ENCODE measurements around the gene STAT4. TPM values are rescaled to one million over a fixed set of nuclear protein-coding genes. Genes with fewer than 3 reads are reported as not detected.

STAT4 gene
- total RNA-seq, 1 donor from 2014 or later = 0.46 TPM

DNA sequence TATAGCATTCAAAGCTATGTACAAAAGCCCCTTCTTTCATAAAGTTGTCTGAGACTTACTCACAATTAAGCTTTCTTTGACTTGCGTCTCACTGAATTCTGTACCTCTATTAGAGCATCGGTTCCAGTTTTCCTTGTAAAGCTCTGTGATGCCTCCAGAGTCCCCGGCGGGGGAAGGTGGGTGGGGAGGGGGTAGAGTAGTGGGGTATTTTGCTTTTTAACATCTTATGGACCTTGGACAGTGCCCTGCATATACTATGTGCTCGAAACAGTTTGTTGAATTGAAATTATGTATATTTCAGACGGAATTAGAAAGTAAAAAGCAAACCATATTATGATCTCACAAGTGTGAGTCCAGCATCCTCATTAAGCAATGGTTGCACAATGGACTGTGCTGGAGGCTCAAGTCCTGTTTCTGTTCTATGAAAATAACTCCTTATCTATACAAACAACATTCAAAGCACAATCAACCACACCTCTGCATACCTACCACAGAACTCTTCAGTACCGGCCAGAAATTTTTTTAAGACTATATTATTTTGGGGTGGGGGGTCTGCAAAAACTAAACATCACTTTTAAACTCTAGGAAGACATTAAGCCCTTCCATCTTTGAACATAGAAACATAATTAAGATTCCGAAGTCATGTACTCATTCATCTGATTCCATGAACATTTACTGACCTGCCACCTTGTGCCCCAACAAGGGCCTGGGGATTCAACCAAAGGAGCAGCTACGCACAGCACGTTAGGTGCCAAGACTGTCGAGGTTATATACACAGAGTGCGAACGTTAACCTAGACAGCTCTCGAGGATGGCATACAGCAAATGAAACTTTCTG is 137.7 kb downstream of the STAT4 start:
- no peak for DNase-seq (ENCODE audit: low read depth)
- peak overlapping the region; percentile 91 for H3K4me3 ChIP-seq (ENCODE audit: low read depth, low read length)
- no peaks in the 10 kb centered on the region for H3K27me3 ChIP-seq (ENCODE audit: control insufficient read depth, insufficient read depth, low read length)
- TF ChIP-seq, protein P1, sequence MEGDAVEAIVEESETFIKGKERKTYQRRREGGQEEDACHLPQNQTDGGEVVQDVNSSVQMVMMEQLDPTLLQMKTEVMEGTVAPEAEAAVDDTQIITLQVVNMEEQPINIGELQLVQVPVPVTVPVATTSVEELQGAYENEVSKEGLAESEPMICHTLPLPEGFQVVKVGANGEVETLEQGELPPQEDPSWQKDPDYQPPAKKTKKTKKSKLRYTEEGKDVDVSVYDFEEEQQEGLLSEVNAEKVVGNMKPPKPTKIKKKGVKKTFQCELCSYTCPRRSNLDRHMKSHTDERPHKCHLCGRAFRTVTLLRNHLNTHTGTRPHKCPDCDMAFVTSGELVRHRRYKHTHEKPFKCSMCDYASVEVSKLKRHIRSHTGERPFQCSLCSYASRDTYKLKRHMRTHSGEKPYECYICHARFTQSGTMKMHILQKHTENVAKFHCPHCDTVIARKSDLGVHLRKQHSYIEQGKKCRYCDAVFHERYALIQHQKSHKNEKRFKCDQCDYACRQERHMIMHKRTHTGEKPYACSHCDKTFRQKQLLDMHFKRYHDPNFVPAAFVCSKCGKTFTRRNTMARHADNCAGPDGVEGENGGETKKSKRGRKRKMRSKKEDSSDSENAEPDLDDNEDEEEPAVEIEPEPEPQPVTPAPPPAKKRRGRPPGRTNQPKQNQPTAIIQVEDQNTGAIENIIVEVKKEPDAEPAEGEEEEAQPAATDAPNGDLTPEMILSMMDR (IDR thresholded peaks at IDR 0.05; ENCODE audit: insufficient read depth, low read length, poor library complexity, severe bottlenecking) = no peak
- H3K36me3 ChIP-seq (ENCODE audit: control insufficient read depth, insufficient read depth, low read length) = no peaks in the 10 kb centered on the region

DNA sequence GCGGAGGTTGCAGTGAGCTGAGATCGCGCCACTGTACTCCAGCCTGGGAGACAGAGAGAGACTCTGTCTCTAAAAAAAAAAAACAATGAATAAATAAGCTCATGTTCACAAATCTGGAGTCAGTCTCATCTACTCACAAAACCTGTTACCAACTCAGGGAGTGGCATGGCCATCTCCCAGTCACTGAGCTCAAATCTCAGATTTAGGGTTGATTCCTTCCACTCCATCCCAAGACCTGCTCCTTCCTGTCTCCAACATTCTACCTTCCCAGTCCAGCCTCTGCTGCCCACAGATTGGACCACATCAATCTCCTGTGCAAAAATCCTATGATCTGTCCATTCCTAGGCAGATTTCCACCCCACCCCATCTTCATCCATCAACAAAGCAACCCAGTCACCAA is 138.4 kb downstream of the STAT4 start:
- Histone ChIP-seq H3K27me3 (ENCODE audit: control insufficient read depth, insufficient read depth, low read length) (no peaks in the 10 kb centered on the region), H3K4me3 (ENCODE audit: low read depth, low read length) (peak overlapping the region; percentile 91), H3K36me3 (ENCODE audit: control insufficient read depth, insufficient read depth, low read length) (no peaks in the 10 kb centered on the region)
- TF ChIP-seq, protein P1 (IDR thresholded peaks at IDR 0.05; ENCODE audit: insufficient read depth, low read length, poor library complexity, severe bottlenecking) = no peak
- no peak for DNase-seq (ENCODE audit: low read depth)

DNA sequence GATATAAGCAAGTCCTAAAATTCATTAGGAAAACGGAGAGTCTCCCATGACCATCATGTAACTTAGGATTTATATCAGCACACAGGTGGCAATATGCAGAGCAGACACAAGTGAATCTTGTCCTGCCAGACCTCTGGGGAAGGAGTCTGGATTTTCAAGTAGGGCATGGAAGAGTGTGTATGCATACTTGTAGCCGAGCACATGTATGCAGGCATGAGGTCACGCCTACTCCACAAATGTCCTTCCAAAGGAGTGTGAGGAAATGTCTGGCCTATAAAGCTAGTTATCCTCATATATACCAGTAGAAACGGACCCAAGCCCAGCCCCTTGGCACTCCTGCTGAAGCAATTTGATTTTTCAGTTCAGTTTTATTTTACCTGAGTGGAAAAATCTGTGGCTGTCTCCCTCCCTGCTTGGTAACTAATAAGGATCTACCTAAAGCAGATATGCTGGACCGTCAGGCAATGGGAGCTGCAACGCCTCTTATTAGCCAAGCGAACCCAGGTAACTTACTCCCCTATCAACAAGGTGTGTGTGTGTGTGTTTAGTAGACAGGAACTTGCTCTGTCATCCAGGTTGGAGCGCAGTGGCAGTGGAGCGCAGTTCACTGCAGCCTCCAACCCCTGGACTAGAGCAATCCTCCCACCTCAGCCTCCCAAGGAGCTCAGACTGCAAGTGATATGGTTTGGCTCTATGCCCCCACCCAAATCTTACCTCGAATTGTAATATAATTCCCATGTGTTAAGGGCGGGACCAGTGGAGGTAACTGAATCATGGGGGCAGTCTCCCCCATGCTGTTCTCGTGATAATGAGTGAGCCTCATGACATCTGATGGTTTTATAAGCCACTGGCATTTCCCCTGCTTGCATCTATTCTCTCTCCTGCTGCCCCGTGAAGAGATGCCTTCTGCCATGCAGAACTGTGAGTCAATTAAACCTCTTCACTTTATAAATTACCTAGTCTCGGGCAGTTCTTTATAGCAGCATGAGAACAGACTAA is 139.6 kb downstream of the STAT4 start:
- DNase-seq (ENCODE audit: low read depth) = no peak
- Histone ChIP-seq H3K4me3 (ENCODE audit: low read depth, low read length) (no peak overlapping the region), H3K36me3 (ENCODE audit: control insufficient read depth, insufficient read depth, low read length) (no peaks in the 10 kb centered on the region), H3K27me3 (ENCODE audit: control insufficient read depth, insufficient read depth, low read length) (no peaks in the 10 kb centered on the region)
- TF ChIP-seq, protein P1 (IDR thresholded peaks at IDR 0.05; ENCODE audit: insufficient read depth, low read length, poor library complexity, severe bottlenecking) = no peak

DNA sequence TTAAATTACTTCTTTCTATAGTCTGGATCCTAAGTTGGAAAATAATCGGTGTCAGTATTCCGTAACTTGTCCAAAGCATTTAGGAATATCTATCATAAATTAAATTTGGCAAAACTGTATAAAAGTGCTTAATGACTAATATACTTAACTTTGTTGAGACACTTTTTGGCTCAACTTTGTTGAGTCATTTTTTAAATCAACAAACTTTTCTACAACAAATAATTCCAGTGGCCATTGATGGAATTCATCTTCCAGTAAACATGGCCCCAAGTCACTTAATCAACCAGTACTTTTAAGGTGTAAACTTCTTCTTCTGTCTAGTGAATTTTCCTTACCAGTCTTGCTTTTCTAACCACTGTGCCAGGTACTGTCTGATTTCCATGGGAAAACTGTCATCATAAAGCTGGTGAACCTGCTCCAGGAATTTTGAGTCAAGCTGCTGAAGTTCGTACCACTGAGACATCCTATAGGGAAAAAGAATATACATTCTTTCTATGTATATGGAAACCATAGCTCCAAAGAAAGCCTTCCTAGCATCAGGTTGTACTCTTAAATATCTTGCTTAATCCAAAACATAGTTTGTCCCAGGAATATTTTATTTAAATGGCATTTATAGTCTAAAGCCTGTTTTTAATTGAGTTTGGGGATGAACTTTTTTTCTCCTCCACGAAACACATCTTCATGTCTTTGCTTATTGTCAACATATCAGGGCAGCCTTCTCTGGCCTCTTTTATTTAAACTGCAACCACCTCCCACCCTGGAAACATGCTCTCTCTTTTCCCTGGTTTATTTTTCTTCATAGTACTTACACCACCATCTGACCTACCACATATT is 141.0 kb downstream of the STAT4 start:
- Histone ChIP-seq H3K27me3 (ENCODE audit: control insufficient read depth, insufficient read depth, low read length) (no peaks in the 10 kb centered on the region), H3K4me3 (ENCODE audit: low read depth, low read length) (no peak overlapping the region), H3K36me3 (ENCODE audit: control insufficient read depth, insufficient read depth, low read length) (no peaks in the 10 kb centered on the region)
- no peak for DNase-seq (ENCODE audit: low read depth)
- TF ChIP-seq, protein P1 (IDR thresholded peaks at IDR 0.05; ENCODE audit: insufficient read depth, low read length, poor library complexity, severe bottlenecking) = no peak

GRCh38 chr2:191008286-191008685 is 142.5 kb downstream of the STAT4 start:
- Histone ChIP-seq H3K36me3 (ENCODE audit: control insufficient read depth, insufficient read depth, low read length) (no peaks in the 10 kb centered on the region), H3K27me3 (ENCODE audit: control insufficient read depth, insufficient read depth, low read length) (no peaks in the 10 kb centered on the region), H3K4me3 (ENCODE audit: low read depth, low read length) (no peak overlapping the region)
- DNase-seq (ENCODE audit: low read depth) = no peak
- TF ChIP-seq, protein P1 (IDR thresholded peaks at IDR 0.05; ENCODE audit: insufficient read depth, low read length, poor library complexity, severe bottlenecking) = no peak

All from kidney epithelial cell (primary cell).